ENCODE results near the gene XAB2.
A peak's percentile ranks its signal among the peaks of the same experiment; 100 is the strongest.

Gene XAB2

DNA sequence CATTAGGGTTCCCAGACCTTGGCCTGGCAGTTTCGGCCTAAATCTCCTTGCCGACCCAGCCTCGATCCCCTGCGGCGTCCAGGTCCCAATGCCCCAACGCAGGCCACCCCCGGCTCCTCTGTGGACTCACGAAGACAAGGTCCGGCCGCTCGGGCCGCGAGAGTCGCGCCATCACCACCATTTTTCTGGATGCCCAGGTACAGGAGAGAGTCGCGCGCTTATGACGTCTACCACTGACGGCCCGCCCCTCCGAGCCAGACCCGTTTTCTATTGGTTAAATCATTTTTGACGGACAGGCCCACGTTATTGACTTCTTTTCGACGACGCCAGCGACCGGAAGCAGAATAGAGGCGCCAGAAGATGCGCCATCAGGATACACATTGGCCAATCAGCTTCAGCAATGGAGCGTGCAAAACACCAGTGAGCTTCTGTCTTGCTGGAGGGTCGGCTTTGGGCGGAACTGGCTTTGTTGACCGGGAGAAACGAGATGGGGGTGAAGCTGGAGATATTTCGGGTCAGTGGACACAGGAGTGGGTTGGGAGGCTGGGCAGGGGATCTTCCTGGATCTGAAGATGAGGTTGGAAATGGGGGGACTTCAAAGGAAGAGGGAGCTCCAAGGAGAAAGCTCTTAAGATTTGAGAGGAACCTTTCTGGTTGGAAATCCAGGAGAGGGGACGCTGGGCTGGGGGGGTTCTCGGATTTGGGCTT lies at the start of gene XAB2, which contains the start of gene PET100:
Gene XAB2, minus strand, starts transcription at position 199 of the 708 bp plus-strand sequence. Its CDS starts 18 bp downstream, at position 181.
Gene PET100, plus strand, starts transcription at position 447 of the 708 bp plus-strand sequence. Its CDS starts 41 bp downstream, at position 488.
- peak; percentile 95 to 96 for DNase-seq

- DNase-seq, result no peak
These were observed 48.4 kb upstream of the XAB2 start for GRCh38 chr19:7677669-7678311.

- no peak for DNase-seq
These were observed 47.5 kb upstream of the XAB2 start, which contains the start of gene MCEMP1 for GRCh38 chr19:7676854-7677253. MCEMP1 (plus strand) TSS chr19:7677090; CDS start chr19:7677121, 31 bp downstream.

DNA sequence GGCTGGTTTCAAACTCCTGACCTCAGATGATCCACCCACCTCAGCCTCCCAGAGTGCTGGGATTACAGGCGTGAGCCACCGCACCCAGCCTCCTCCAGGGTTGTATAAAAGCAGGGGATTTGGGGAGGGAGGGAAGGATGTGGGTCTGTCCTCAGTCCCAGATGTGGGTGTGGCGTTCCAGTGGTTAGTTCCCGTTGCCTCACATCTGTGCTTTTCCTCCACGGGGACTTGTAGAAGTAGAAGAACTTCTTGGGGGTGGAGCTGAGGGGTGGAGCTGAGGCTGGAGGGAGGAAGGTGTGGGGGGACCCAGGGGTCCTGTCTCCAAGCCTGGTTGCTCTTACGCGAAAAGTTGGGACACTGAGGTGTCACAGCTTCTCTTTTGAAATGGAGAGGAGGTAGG lies 47.0 kb upstream of the XAB2 start:
- no peak for DNase-seq

- peak; percentile 59 to 67 for DNase-seq
These were observed 45.0 kb upstream of the XAB2 start for GRCh38 chr19:7674010-7675005.

DNA sequence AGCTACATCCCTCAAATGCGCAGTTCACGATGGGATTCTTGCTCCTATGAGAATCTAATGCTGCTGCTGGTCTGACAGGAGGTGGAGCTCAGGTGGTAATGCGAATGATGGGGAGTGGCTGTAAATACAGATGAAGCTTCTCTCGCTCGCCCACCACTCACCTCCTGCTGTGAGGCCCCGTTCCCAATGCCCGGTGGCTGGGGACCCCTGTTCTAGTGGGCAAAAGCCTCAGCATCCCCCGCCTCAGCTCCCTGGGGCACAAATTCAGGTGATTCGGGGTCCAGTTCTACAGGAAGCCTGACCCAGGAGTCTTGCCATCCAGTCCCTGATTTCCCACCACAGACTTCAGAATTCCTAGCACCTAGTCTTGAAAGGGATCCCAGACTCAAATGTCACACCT lies 43.2 kb upstream of the XAB2 start:
- no peak for DNase-seq

DNA sequence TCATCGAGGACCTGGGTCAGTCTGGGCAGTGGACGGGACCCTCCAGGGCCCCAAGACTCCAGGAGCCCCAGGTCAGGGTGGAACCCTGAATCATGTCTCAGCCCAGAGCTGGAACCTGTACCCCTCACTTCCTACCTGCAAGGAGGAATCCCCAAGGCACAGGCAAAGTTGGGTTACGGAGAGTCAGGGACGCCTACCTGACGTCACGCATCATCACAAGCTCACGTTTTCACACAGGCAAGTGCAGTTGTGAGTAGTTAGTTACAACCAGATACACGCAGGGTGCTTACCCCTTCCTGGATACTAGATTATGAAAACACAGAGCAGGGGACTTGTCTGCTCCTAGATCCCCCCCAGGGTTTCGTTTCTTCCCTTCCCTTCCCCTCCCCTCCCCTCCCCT lies 41.4 kb upstream of the XAB2 start:
- DNase-seq, result no peak

DNA sequence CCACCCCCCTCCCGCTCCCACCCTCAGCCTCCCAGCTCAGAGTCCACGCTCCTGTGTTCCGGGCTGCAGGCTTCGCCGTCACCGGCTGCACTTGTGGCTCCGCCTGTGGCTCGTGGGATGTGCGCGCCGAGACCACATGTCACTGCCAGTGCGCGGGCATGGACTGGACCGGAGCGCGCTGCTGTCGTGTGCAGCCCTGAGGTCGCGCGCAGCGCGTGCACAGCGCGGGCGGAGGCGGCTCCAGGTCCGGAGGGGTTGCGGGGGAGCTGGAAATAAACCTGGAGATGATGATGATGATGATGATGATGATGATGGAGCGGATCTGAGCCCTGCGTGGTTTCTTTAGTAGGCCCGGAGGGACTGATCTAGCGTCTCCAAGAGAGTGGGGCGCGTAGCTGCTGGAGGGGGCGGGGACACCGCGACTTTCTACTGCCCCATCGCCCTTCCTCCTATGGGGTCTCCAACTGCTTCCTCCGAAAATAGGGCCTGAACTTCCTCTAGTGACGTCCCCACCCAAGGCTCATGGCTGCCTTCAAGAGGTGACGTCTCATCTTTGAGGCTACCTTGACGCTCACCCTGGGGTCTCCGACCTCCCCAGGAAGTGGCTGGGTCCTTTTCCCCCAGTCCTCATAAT lies 40.9 kb upstream of the XAB2 start:
- peak in 1 of 2 experiments; percentile 41 for DNase-seq

- no peak for DNase-seq
These were observed 40.3 kb upstream of the XAB2 start for GRCh38 chr19:7669641-7670040.

DNA sequence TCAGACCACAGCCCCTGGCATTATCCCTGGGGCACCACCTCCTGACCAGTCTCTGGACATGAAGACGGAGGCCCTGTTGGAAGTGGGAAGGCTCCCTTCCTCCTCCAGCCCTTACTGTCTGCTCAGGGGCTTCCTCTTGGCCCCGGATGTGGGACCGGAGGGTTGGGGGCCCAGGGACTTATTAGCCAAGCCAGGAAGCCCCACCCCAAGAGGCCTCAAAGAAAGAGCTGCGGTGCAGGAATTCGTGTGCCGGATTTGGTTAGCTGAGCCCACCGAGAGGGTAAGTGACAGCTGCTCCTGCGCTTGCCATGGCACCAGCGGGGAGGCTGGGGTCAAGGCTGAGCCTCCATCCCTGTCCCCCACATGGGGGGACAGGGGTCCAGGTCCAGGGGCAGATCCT lies 39.5 kb upstream of the XAB2 start, which contains the start of gene RETN:
Gene RETN, plus strand, starts transcription at position 208 of the 400 bp plus-strand sequence. CDS start 278 bp downstream, outside the sequence.
- DNase-seq, result no peak

GRCh38 chr19:7665076-7665475 lies 35.7 kb upstream of the XAB2 start:
- no peak for DNase-seq

DNA sequence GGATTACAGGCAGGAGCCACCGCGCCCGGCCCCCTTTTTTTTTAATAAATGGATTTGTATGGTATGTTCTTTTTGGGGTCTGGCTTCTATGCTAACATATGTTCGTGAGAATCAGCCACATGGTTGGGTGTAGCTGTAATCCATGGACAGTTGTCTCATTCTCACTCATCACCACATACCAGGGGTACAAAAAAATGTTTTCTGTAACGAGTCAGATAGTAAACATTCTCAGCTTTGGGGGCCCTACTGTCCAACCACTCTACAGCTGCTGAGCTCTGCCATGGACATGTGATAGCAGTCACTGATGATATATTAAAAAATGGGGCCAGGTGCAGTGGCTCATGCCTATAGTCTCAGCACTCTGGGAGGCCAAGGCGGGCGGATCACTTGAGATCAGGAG lies 34.4 kb upstream of the XAB2 start:
- DNase-seq, result no peak

DNA sequence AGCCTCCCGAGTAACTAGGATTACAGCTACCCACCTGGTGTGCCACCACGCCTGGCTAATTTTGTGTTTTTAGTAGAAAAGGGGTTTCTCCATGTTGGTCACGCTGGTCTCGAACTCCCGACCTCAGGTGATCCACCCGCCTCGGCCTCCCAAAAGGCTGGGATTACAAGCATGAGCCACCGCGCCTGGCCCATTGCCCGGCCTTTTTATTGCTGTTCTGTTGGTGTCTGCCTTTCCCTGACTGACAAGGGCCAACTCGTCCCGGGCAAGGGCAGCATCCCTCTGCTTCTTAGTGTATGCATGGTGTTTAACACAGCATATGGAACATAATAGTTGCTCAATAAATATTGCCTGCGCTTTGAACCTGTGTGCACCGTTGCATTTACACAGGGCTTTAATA lies 33.3 kb upstream of the XAB2 start:
- no peak for DNase-seq

GRCh38 chr19:7661744-7662538 lies 32.6 kb upstream of the XAB2 start:
- DNase-seq, result no peak

DNA sequence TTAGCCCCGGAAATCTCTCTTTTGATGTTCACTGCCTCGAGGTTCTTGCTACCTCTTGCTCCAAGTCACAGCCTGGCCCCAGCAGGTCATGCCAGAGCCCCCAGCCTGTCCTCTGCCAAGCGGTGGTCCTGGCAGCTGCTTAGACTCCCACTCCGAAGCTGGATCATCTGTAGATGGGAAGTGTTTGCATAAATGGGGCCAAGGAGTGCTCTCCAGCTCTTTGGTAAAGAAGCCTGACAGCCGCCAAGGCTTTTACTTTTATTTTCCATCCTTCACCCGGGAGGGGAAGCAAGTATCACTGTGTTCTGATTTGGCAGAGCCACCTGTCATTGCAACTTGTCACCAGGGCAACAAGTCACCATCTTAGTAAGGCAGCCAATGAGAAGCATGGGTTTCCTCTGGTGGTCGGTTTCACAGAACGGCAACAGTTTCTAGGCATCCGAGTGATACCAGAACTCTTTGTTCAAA lies 28.9 kb upstream of the XAB2 start:
- DNase-seq, result peak; percentile 44 to 49

GRCh38 chr19:7657131-7657751 lies 27.9 kb upstream of the XAB2 start:
- DNase-seq, result peak; percentile 54 to 66

- no peak for DNase-seq
These were observed 26.2 kb upstream of the XAB2 start for GRCh38 chr19:7655581-7655980.

- DNase-seq, result no peak
These were observed 25.1 kb upstream of the XAB2 start for GRCh38 chr19:7654401-7654800.

DNA sequence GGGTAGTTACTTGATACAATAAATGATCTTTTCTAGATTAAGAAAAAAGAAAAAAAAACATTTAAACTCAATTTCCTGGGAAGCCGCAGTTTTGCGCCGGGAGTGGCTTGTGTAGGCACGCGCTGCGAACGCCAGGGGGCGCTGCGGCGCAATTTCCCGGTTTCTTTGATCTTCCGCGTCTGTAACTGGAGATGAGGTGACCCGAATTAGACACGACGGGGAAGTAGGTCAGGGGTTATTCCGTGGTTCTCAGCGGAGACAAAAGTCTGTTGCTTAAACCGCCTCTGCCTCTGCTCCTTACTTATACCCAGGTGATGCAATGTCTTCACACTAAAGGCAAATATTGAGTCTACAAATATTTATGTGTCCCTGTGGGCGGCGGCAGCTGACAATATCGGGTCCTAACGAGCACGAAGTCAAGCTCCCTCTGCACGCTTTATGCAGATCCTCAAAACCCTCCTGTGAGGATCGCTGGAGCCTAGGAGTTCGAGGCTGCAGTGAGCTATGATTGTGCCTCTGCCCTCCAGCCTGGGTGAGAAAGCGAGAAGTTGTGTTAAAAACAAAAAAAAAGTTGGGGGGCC lies 22.8 kb upstream of the XAB2 start:
- peak; percentile 92 to 94 for DNase-seq

GRCh38 chr19:7650148-7650547 lies 20.8 kb upstream of the XAB2 start:
- DNase-seq, result peak in 1 of 2 experiments; percentile 14

All from activated T-cell treated with anti-CD3 and anti-CD28 coated beads, Interleukin-2, amount 50 U/mL, for 48 hours (primary cell).